ENCODE results near the gene ASF1B. TPM values are rescaled to one million over a fixed set of nuclear protein-coding genes. Genes with fewer than 3 reads are reported as not detected.

The ASF1B gene
- total and polyA plus RNA-seq, 2 experiments from 2014 or later, result 33.3 to 36.9 TPM

- Mint-ChIP-seq H3K4me3 (peak within 1 kb of the TSS; percentile 83), H3K27me3 (ENCODE audit: insufficient read depth, low read depth, poor library complexity) (peaks cover 52% of the 10 kb centered on the region), H3K27ac (no peak within 1 kb of the TSS), H3K9me3 (no peaks in the 10 kb centered on the region; the same call in 2 of the 3 replicates), H3K36me3 (ENCODE audit: low read depth) (no peaks in the 10 kb centered on the region), H3K4me1 (peaks cover 12% of the 10 kb centered on the region)
- H3K4me3 ChIP-seq, result peak within 1 kb of the TSS; percentile 72
- H3K27me3 ChIP-seq (ENCODE audit: insufficient read depth), result peaks cover 69% of the 10 kb centered on the region
- peak within 1 kb of the TSS; percentile 100 for H2AFZ ChIP-seq
- no peaks in the 10 kb centered on the region for H3K9me2 ChIP-seq (ENCODE audit: insufficient read depth)
- DNase-seq (ENCODE audit: low spot score) (peak; percentile 46), ATAC-seq (peak; percentile 14)
- H4K20me1 ChIP-seq (replicated peaks; ENCODE audit: insufficient read depth), result no peaks in the 10 kb centered on the region
- TF ChIP-seq ETS1 (IDR thresholded peaks at IDR 0.05), result no peak
- no peak for TF ChIP-seq NANOG (IDR thresholded peaks at IDR 0.05; ENCODE audit: borderline replicate concordance)
- TF ChIP-seq ZNF462 (CRISPR knock-in tag; IDR thresholded peaks at IDR 0.05), result no peak
- no peak for TF ChIP-seq EZH2 (IDR thresholded peaks at IDR 0.05; ENCODE audit: low read depth, unreplicated experiment)
- H3K27ac ChIP-seq (ENCODE audit: low read depth), result no peak within 1 kb of the TSS
- H3F3A ChIP-seq (replicated peaks; ENCODE audit: low read depth), result peaks cover 15% of the 10 kb centered on the region; the same call in 1 of the 2 replicates
- peaks cover 4% of the 10 kb centered on the region; the same call in 1 of the 2 replicates for H3K4me1 ChIP-seq (ENCODE audit: insufficient read depth)
- H3K4me2 ChIP-seq, result peak within 1 kb of the TSS; percentile 93
- H3K79me2 ChIP-seq (replicated peaks; ENCODE audit: insufficient read depth), result no peaks in the 10 kb centered on the region
- H3K36me3 ChIP-seq (ENCODE audit: insufficient read depth), result no peaks in the 10 kb centered on the region
Observed at GRCh38 chr19:14072535-14073260, 63.7 kb downstream of the ASF1B start, which contains the start of gene MISP3. MISP3 (plus strand) TSS chr19:14072786; CDS start chr19:14073310, 524 bp downstream.

All from GM23338 (cell line).